ENCODE measurements around the gene INVS.

GRCh38 chr9:100052375-100052774 is 46.7 kb upstream of the INVS start:
- TF ChIP-seq GLIS3 (CRISPR knock-in tag; IDR thresholded peaks at IDR 0.05): no peak
- TF ChIP-seq PATZ1 (CRISPR knock-in tag; IDR thresholded peaks at IDR 0.05; ENCODE audit: borderline replicate concordance): no peak
- no peak for TF ChIP-seq ZNF565 (CRISPR knock-in tag; conservative IDR thresholded peaks at IDR 0.05; ENCODE audit: low read depth)
- no peak for TF ChIP-seq CREB5 (CRISPR knock-in tag; IDR thresholded peaks at IDR 0.05; ENCODE audit: low read depth)
- no peak for TF ChIP-seq ZFP30 (CRISPR knock-in tag; IDR thresholded peaks at IDR 0.05)

All from SK-N-SH treated with all-trans-retinoic acid at 6 μM for 48 hours (cell line).